Breast epithelium (tissue), 3 donors: Measurements from ENCODE around the gene RIIAD1.

Source experiments
- POLR2A ChIP-seq: fragments of 450-650 bp; IDR thresholded peaks from one replicate; pipeline ENCODE4 v1.6.1; 2016; ENCODE audit warnings: antibody characterized with exemption, mild to moderate bottlenecking, moderate library complexity
- TF ChIP-seq, protein P1 (sequence below), 3 donors: fragments of 450-650 bp; IDR thresholded peaks; one replicate each; pipeline ENCODE4 v1.5.1; 2016 to 2017; ENCODE audit warnings: antibody characterized with exemption in 3 of 3, mild to moderate bottlenecking in 3 of 3, moderate library complexity in 3 of 3

DNA sequence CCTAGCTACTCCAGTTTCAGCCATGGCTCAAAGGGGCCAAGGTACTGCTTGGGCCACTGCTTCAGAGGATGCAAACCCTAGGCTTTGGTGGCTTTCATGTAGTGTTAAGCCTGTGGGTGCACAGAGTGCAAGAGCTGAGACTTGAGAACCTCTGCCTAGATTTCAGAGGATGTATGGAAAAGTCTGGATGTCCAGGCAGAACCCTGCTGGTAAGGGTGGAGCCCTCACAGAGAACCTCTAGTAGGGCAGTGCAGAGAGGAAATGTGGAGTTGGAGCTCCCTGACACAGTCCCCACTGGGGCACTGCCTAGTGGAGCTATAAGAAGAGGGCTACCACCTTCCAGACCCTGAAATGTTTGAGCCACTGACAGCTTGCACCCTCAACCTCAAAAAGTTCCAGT, 16.2 kb downstream of the RIIAD1 start:
- TF ChIP-seq, protein P1, sequence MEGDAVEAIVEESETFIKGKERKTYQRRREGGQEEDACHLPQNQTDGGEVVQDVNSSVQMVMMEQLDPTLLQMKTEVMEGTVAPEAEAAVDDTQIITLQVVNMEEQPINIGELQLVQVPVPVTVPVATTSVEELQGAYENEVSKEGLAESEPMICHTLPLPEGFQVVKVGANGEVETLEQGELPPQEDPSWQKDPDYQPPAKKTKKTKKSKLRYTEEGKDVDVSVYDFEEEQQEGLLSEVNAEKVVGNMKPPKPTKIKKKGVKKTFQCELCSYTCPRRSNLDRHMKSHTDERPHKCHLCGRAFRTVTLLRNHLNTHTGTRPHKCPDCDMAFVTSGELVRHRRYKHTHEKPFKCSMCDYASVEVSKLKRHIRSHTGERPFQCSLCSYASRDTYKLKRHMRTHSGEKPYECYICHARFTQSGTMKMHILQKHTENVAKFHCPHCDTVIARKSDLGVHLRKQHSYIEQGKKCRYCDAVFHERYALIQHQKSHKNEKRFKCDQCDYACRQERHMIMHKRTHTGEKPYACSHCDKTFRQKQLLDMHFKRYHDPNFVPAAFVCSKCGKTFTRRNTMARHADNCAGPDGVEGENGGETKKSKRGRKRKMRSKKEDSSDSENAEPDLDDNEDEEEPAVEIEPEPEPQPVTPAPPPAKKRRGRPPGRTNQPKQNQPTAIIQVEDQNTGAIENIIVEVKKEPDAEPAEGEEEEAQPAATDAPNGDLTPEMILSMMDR (IDR thresholded peaks at IDR 0.05), result no peak
- TF ChIP-seq POLR2A, result no peak
